ENCODE measurements around the gene RFX4. TPM values are rescaled to one million over a fixed set of nuclear protein-coding genes. Genes with fewer than 3 reads are reported as not detected.

RFX4 gene
- total and polyA plus RNA-seq, 2 donors (not counting 3 experiments of a cell fraction or from before 2014, with no cell fraction given): not detected

- no peaks in the 10 kb centered on the region for H3K36me3 ChIP-seq (ENCODE audit: control insufficient read depth in 2 of 2, extremely low read depth in 1 of 2, insufficient read depth in 2 of 2, low read length in 2 of 2)
- no peaks in the 10 kb centered on the region for H3K9me3 ChIP-seq (replicated peaks; ENCODE audit: control insufficient read depth, insufficient read depth, low read length)
- H3K9me1 ChIP-seq (replicated peaks; ENCODE audit: control insufficient read depth, extremely low read depth, insufficient read depth, low read length): no peaks in the 10 kb centered on the region
- H3K4me3 ChIP-seq (replicated peaks in 1 of 3; ENCODE audit: insufficient read depth in 1 of 3, low read depth in 1 of 3, low read length in 3 of 3): no peak overlapping the region
- no peak overlapping the region for H3K4me2 ChIP-seq (ENCODE audit: insufficient read depth, low read length)
- FAIRE-seq: no peak
- ChIA-PET CTCF (interaction anchor here (0.5 kb wide), 1 partner anchor 13 kb away, joined by 6 read pairs; no protein-coding TSS in a partner anchor), POLR2A (no interaction called here)
- no peaks in the 10 kb centered on the region for H3K79me2 ChIP-seq (ENCODE audit: control insufficient read depth, insufficient read depth, low read length)
- H2AFZ ChIP-seq (ENCODE audit: low read depth, low read length): no peak overlapping the region
- intact Hi-C loops (cut with micrococcal nuclease): no loop called here
- no peaks in the 10 kb centered on the region for H3K4me1 ChIP-seq (ENCODE audit: control insufficient read depth, extremely low read depth, insufficient read depth, low read length)
- TF ChIP-seq, protein P1, sequence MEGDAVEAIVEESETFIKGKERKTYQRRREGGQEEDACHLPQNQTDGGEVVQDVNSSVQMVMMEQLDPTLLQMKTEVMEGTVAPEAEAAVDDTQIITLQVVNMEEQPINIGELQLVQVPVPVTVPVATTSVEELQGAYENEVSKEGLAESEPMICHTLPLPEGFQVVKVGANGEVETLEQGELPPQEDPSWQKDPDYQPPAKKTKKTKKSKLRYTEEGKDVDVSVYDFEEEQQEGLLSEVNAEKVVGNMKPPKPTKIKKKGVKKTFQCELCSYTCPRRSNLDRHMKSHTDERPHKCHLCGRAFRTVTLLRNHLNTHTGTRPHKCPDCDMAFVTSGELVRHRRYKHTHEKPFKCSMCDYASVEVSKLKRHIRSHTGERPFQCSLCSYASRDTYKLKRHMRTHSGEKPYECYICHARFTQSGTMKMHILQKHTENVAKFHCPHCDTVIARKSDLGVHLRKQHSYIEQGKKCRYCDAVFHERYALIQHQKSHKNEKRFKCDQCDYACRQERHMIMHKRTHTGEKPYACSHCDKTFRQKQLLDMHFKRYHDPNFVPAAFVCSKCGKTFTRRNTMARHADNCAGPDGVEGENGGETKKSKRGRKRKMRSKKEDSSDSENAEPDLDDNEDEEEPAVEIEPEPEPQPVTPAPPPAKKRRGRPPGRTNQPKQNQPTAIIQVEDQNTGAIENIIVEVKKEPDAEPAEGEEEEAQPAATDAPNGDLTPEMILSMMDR (IDR thresholded peaks at IDR 0.05; ENCODE audit: extremely low read depth in 1 of 2, insufficient read depth in 1 of 2, low read depth in 1 of 2, low read length in 2 of 2): no peak
- TF ChIP-seq POLR2AphosphoS5 (IDR thresholded peaks at IDR 0.05; ENCODE audit: insufficient read depth, low read depth, low read length) (no peak), MAX (IDR thresholded peaks at IDR 0.05; ENCODE audit: insufficient read depth, insufficient read length) (no peak), GATA2 (IDR thresholded peaks at IDR 0.05; ENCODE audit: insufficient read depth, insufficient read length, low read depth, low read length) (no peak), FOS (IDR thresholded peaks at IDR 0.05; ENCODE audit: borderline replicate concordance, insufficient read depth, low read length) (no peak), MYC (IDR thresholded peaks at IDR 0.05; ENCODE audit: low read depth, low read length) (no peak), JUN (IDR thresholded peaks at IDR 0.05; ENCODE audit: borderline replicate concordance, insufficient read depth, insufficient read length, low read depth) (no peak), EZH2 (IDR thresholded peaks at IDR 0.05; ENCODE audit: borderline replicate concordance, low read depth, low read length, severe bottlenecking) (no peak), POLR2A (IDR thresholded peaks at IDR 0.05; ENCODE audit: low read depth, low read length) (no peak)
- H3K27me3 ChIP-seq (ENCODE audit: control insufficient read depth in 2 of 2, insufficient read depth in 2 of 2, low read length in 2 of 2): no peaks in the 10 kb centered on the region
- no peaks in the 10 kb centered on the region for H4K20me1 ChIP-seq (replicated peaks; ENCODE audit: control insufficient read depth, extremely low read depth, insufficient read depth, low read length)
- dilution Hi-C loops (cut with MboI; ENCODE audit: extremely low pct_ligation_motif_present, low sequenced_read_pairs): no loop called here
- no peak overlapping the region for H3K9ac ChIP-seq (replicated peaks; ENCODE audit: extremely low read depth, insufficient read depth, low read length)
- no peak overlapping the region for H3K27ac ChIP-seq (ENCODE audit: insufficient read depth, low read depth, low read length)
- no peak for DNase-seq (ENCODE audit: low read depth, low spot score)
- no TSS peak for BruUV-seq (replicated peaks)
Measured at GRCh38 chr12:106753526-106753925, 170.7 kb downstream of the RFX4 start.

All from endothelial cell of umbilical vein (primary cell).